ENCODE results near the gene FOXN3. TPM values are rescaled to one million over a fixed set of nuclear protein-coding genes. Genes with fewer than 3 reads are reported as not detected.

FOXN3 gene
- total RNA-seq, 1 experiment from 2014 or later = 13.8 TPM

GRCh38 chr14:89408907-89409700 lies 7.9 kb downstream of the FOXN3 start:
- no peak for DNase-seq
- H3K9ac ChIP-seq (ENCODE audit: low read length) = no peak overlapping the region
- no peaks in the 10 kb centered on the region; the same call in 1 of the 2 replicates for H3K4me1 ChIP-seq (ENCODE audit: low read length)
- H3K27ac ChIP-seq (ENCODE audit: low read length) = no peak overlapping the region
- no peaks in the 10 kb centered on the region for H3K79me2 ChIP-seq (ENCODE audit: low read length)
- no peak overlapping the region for H3K4me2 ChIP-seq (ENCODE audit: low read depth, low read length, poor library complexity, severe bottlenecking)
- no peaks in the 10 kb centered on the region for H3K9me3 ChIP-seq (ENCODE audit: low read length)
- no peaks in the 10 kb centered on the region for H4K20me1 ChIP-seq (ENCODE audit: insufficient read depth, low read depth, low read length)
- H3K9me2 ChIP-seq (replicated peaks; ENCODE audit: insufficient read depth, low read length) = no peaks in the 10 kb centered on the region
- no peak overlapping the region for H3K4me3 ChIP-seq (ENCODE audit: low read length)
- no peak overlapping the region for H2AFZ ChIP-seq (ENCODE audit: low read length)
- H3K36me3 ChIP-seq (ENCODE audit: insufficient read depth, low read length) = no peaks in the 10 kb centered on the region
- no peaks in the 10 kb centered on the region for H3K27me3 ChIP-seq (ENCODE audit: low read length)

GRCh38 chr14:89407856-89408255 lies 9.2 kb downstream of the FOXN3 start:
- H3K9me2 ChIP-seq (replicated peaks; ENCODE audit: insufficient read depth, low read length) = no peaks in the 10 kb centered on the region
- DNase-seq = no peak
- H2AFZ ChIP-seq (ENCODE audit: low read length) = no peak overlapping the region
- no peaks in the 10 kb centered on the region for H4K20me1 ChIP-seq (ENCODE audit: insufficient read depth, low read depth, low read length)
- no peaks in the 10 kb centered on the region; the same call in 1 of the 2 replicates for H3K4me1 ChIP-seq (ENCODE audit: low read length)
- no peak overlapping the region for H3K4me3 ChIP-seq (ENCODE audit: low read length)
- H3K9ac ChIP-seq (ENCODE audit: low read length) = no peak overlapping the region
- H3K79me2 ChIP-seq (ENCODE audit: low read length) = no peaks in the 10 kb centered on the region
- H3K36me3 ChIP-seq (ENCODE audit: insufficient read depth, low read length) = no peaks in the 10 kb centered on the region
- H3K4me2 ChIP-seq (ENCODE audit: low read depth, low read length, poor library complexity, severe bottlenecking) = no peak overlapping the region
- no peaks in the 10 kb centered on the region for H3K27me3 ChIP-seq (ENCODE audit: low read length)
- no peak overlapping the region for H3K27ac ChIP-seq (ENCODE audit: low read length)
- H3K9me3 ChIP-seq (ENCODE audit: low read length) = no peaks in the 10 kb centered on the region

GRCh38 chr14:89406941-89407340 lies 10.1 kb downstream of the FOXN3 start:
- H3K36me3 ChIP-seq (ENCODE audit: insufficient read depth, low read length) = no peaks in the 10 kb centered on the region
- no peak overlapping the region for H3K27ac ChIP-seq (ENCODE audit: low read length)
- H3K79me2 ChIP-seq (ENCODE audit: low read length) = no peaks in the 10 kb centered on the region
- no peak overlapping the region for H3K9ac ChIP-seq (ENCODE audit: low read length)
- H3K4me2 ChIP-seq (ENCODE audit: low read depth, low read length, poor library complexity, severe bottlenecking) = no peak overlapping the region
- H4K20me1 ChIP-seq (ENCODE audit: insufficient read depth, low read depth, low read length) = no peaks in the 10 kb centered on the region
- H3K4me3 ChIP-seq (ENCODE audit: low read length) = no peak overlapping the region
- H2AFZ ChIP-seq (ENCODE audit: low read length) = no peak overlapping the region
- H3K9me2 ChIP-seq (replicated peaks; ENCODE audit: insufficient read depth, low read length) = no peaks in the 10 kb centered on the region
- no peak for DNase-seq
- H3K9me3 ChIP-seq (ENCODE audit: low read length) = no peaks in the 10 kb centered on the region
- no peaks in the 10 kb centered on the region; the same call in 1 of the 2 replicates for H3K4me1 ChIP-seq (ENCODE audit: low read length)
- no peaks in the 10 kb centered on the region for H3K27me3 ChIP-seq (ENCODE audit: low read length)

GRCh38 chr14:89406361-89406760 lies 10.7 kb downstream of the FOXN3 start:
- Histone ChIP-seq H3K9me3 (ENCODE audit: low read length) (no peaks in the 10 kb centered on the region), H3K79me2 (ENCODE audit: low read length) (no peaks in the 10 kb centered on the region), H2AFZ (ENCODE audit: low read length) (no peak overlapping the region), H3K9ac (ENCODE audit: low read length) (no peak overlapping the region), H3K4me1 (ENCODE audit: low read length) (no peaks in the 10 kb centered on the region; the same call in 1 of the 2 replicates), H4K20me1 (ENCODE audit: insufficient read depth, low read depth, low read length) (no peaks in the 10 kb centered on the region), H3K27me3 (ENCODE audit: low read length) (no peaks in the 10 kb centered on the region), H3K9me2 (replicated peaks; ENCODE audit: insufficient read depth, low read length) (no peaks in the 10 kb centered on the region), H3K27ac (ENCODE audit: low read length) (no peak overlapping the region), H3K4me3 (ENCODE audit: low read length) (no peak overlapping the region), H3K36me3 (ENCODE audit: insufficient read depth, low read length) (no peaks in the 10 kb centered on the region), H3K4me2 (ENCODE audit: low read depth, low read length, poor library complexity, severe bottlenecking) (no peak overlapping the region)
- DNase-seq = no peak

- Histone ChIP-seq H4K20me1 (ENCODE audit: insufficient read depth, low read depth, low read length) (no peaks in the 10 kb centered on the region), H3K4me2 (ENCODE audit: low read depth, low read length, poor library complexity, severe bottlenecking) (no peak overlapping the region), H3K4me1 (ENCODE audit: low read length) (no peaks in the 10 kb centered on the region; the same call in 1 of the 2 replicates), H3K27ac (ENCODE audit: low read length) (no peak overlapping the region), H2AFZ (ENCODE audit: low read length) (no peak overlapping the region), H3K27me3 (ENCODE audit: low read length) (no peaks in the 10 kb centered on the region), H3K9me2 (replicated peaks; ENCODE audit: insufficient read depth, low read length) (no peaks in the 10 kb centered on the region), H3K9ac (ENCODE audit: low read length) (no peak overlapping the region), H3K9me3 (ENCODE audit: low read length) (no peaks in the 10 kb centered on the region), H3K36me3 (ENCODE audit: insufficient read depth, low read length) (no peaks in the 10 kb centered on the region), H3K4me3 (ENCODE audit: low read length) (no peak overlapping the region), H3K79me2 (ENCODE audit: low read length) (no peaks in the 10 kb centered on the region)
- DNase-seq = no peak
These were observed 11.3 kb downstream of the FOXN3 start for GRCh38 chr14:89405712-89406111.

GRCh38 chr14:89402363-89402762 lies 14.7 kb downstream of the FOXN3 start:
- no peaks in the 10 kb centered on the region; the same call in 1 of the 2 replicates for H3K4me1 ChIP-seq (ENCODE audit: low read length)
- H3K4me2 ChIP-seq (ENCODE audit: low read depth, low read length, poor library complexity, severe bottlenecking) = no peak overlapping the region
- no peaks in the 10 kb centered on the region for H3K9me2 ChIP-seq (replicated peaks; ENCODE audit: insufficient read depth, low read length)
- no peak overlapping the region for H2AFZ ChIP-seq (ENCODE audit: low read length)
- no peaks in the 10 kb centered on the region for H4K20me1 ChIP-seq (ENCODE audit: insufficient read depth, low read depth, low read length)
- no peaks in the 10 kb centered on the region for H3K79me2 ChIP-seq (ENCODE audit: low read length)
- no peaks in the 10 kb centered on the region for H3K36me3 ChIP-seq (ENCODE audit: insufficient read depth, low read length)
- no peaks in the 10 kb centered on the region for H3K9me3 ChIP-seq (ENCODE audit: low read length)
- no peaks in the 10 kb centered on the region for H3K27me3 ChIP-seq (ENCODE audit: low read length)
- no peak overlapping the region for H3K27ac ChIP-seq (ENCODE audit: low read length)
- H3K4me3 ChIP-seq (ENCODE audit: low read length) = no peak overlapping the region
- no peak overlapping the region for H3K9ac ChIP-seq (ENCODE audit: low read length)
- no peak for DNase-seq

- H4K20me1 ChIP-seq (ENCODE audit: insufficient read depth, low read depth, low read length) = no peaks in the 10 kb centered on the region
- H3K36me3 ChIP-seq (ENCODE audit: insufficient read depth, low read length) = no peaks in the 10 kb centered on the region
- no peaks in the 10 kb centered on the region for H3K9me2 ChIP-seq (replicated peaks; ENCODE audit: insufficient read depth, low read length)
- no peaks in the 10 kb centered on the region for H3K9me3 ChIP-seq (ENCODE audit: low read length)
- no peaks in the 10 kb centered on the region for H3K79me2 ChIP-seq (ENCODE audit: low read length)
- H3K27me3 ChIP-seq (ENCODE audit: low read length) = no peaks in the 10 kb centered on the region
- no peak overlapping the region for H2AFZ ChIP-seq (ENCODE audit: low read length)
- H3K27ac ChIP-seq (ENCODE audit: low read length) = no peak overlapping the region
- no peak overlapping the region for H3K9ac ChIP-seq (ENCODE audit: low read length)
- H3K4me1 ChIP-seq (ENCODE audit: low read length) = no peaks in the 10 kb centered on the region; the same call in 1 of the 2 replicates
- H3K4me3 ChIP-seq (ENCODE audit: low read length) = no peak overlapping the region
- no peak for DNase-seq
- H3K4me2 ChIP-seq (ENCODE audit: low read depth, low read length, poor library complexity, severe bottlenecking) = no peak overlapping the region
These were observed 15.3 kb downstream of the FOXN3 start for GRCh38 chr14:89401761-89402160.

GRCh38 chr14:89401241-89401640 lies 15.8 kb downstream of the FOXN3 start:
- no peaks in the 10 kb centered on the region for H3K9me3 ChIP-seq (ENCODE audit: low read length)
- H3K79me2 ChIP-seq (ENCODE audit: low read length) = no peaks in the 10 kb centered on the region
- DNase-seq = no peak
- no peaks in the 10 kb centered on the region for H3K27me3 ChIP-seq (ENCODE audit: low read length)
- no peaks in the 10 kb centered on the region for H4K20me1 ChIP-seq (ENCODE audit: insufficient read depth, low read depth, low read length)
- no peak overlapping the region for H3K9ac ChIP-seq (ENCODE audit: low read length)
- no peaks in the 10 kb centered on the region; the same call in 1 of the 2 replicates for H3K4me1 ChIP-seq (ENCODE audit: low read length)
- H3K27ac ChIP-seq (ENCODE audit: low read length) = no peak overlapping the region
- no peak overlapping the region for H3K4me2 ChIP-seq (ENCODE audit: low read depth, low read length, poor library complexity, severe bottlenecking)
- H2AFZ ChIP-seq (ENCODE audit: low read length) = no peak overlapping the region
- H3K36me3 ChIP-seq (ENCODE audit: insufficient read depth, low read length) = no peaks in the 10 kb centered on the region
- no peaks in the 10 kb centered on the region for H3K9me2 ChIP-seq (replicated peaks; ENCODE audit: insufficient read depth, low read length)
- no peak overlapping the region for H3K4me3 ChIP-seq (ENCODE audit: low read length)

All from Karpas-422 (cell line).